Loucy (cell line): ENCODE measurements around the gene GADD45B.

ENCODE experiments used
- CTCF ChIP-seq: fragments of 200-600 bp; sonication (generic); conservative IDR thresholded peaks from 2 replicates; pipeline ENCODE4 v1.5.1; 2014; ENCODE audit warnings: mild to moderate bottlenecking, antibody characterized with exemption, low read length
- EZH2phosphoT487 ChIP-seq: fragments of 200-600 bp; IDR thresholded peaks from 2 replicates; pipeline ENCODE4 v1.6.1; 2018; ENCODE audit warnings: antibody characterized with exemption, mild to moderate bottlenecking, moderate library complexity, borderline replicate concordance

- TF ChIP-seq CTCF: no peak
- TF ChIP-seq EZH2phosphoT487: no peak
Measured at GRCh38 chr19:2441096-2441752, 34.7 kb upstream of the GADD45B start.
